ENCODE data around the gene OR2J3.

- no peak for TF ChIP-seq POLR2A (IDR thresholded peaks at IDR 0.05)
- no peak for TF ChIP-seq CTCF (IDR thresholded peaks at IDR 0.05)
Observed at GRCh38 chr6:29112135-29112534, 4.3 kb downstream of the OR2J3 start.
